Adrenal gland (tissue), 5 donors: ENCODE data around the gene PLBD2.

Experiments used
- CTCF ChIP-seq, 6 experiments: fragments of 450-650 bp in 4 of 6; fragments of 200-600 bp in 2 of 6; sonication (generic) in 1 of 6; IDR thresholded peaks; 1 replicate in 5 of 6; 2 replicates in 1 of 6; pipeline versions ENCODE4 v1.5.1 to v1.8.0; 2016 to 2021; ENCODE audit warnings: antibody characterized with exemption in 6 of 6, mild to moderate bottlenecking in 2 of 6, moderate library complexity in 1 of 6
- POLR2A ChIP-seq, 2 donors: fragments of 450-650 bp; IDR thresholded peaks; one replicate each; pipeline ENCODE4 v1.6.1; 2017; ENCODE audit warnings: antibody characterized with exemption in 2 of 2, mild to moderate bottlenecking in 2 of 2, moderate library complexity in 1 of 2
- donor health status: DM: no; HTN: no; CAD: no.

- no peak for TF ChIP-seq POLR2A (IDR thresholded peaks at IDR 0.05)
- no peak for TF ChIP-seq CTCF (IDR thresholded peaks at IDR 0.05)
Measured at GRCh38 chr12:113329791-113330417, 28.5 kb upstream of the PLBD2 start.
